NT2/D1 (cell line): ENCODE data around the gene RIPPLY1.

Experiments used
- DNase-seq: peaks from one replicate; pipeline ENCODE4 v3.0.0-alpha.2; 2011; ENCODE audit warnings: low read depth, low spot score
- H3K27me3 ChIP-seq: 2 replicates; pipeline ENCODE4 v1.6.0; 2011; ENCODE audit warnings: mild to moderate bottlenecking; ENCODE audit not compliant: insufficient read length, insufficient read depth
- H3K36me3 ChIP-seq: 2 replicates; pipeline ENCODE4 v1.6.1; 2011; ENCODE audit warnings: mild to moderate bottlenecking, low read length, mixed read lengths; ENCODE audit not compliant: insufficient read depth, insufficient read length
- H3K4me1 ChIP-seq: 2 replicates; pipeline ENCODE4 v1.5.1; 2011; ENCODE audit not compliant: insufficient read depth, insufficient read length
- H3K4me3 ChIP-seq: 2 replicates; pipeline ENCODE4 v1.5.1; 2011; ENCODE audit warnings: low read depth; ENCODE audit not compliant: insufficient read length
- H3K9ac ChIP-seq: 2 replicates; pipeline ENCODE4 v1.6.0; 2011; ENCODE audit warnings: low read depth; ENCODE audit not compliant: insufficient read length
- H3K9me3 ChIP-seq: 2 replicates; pipeline ENCODE4 v1.5.1; 2011; ENCODE audit warnings: mild to moderate bottlenecking, low read length; ENCODE audit not compliant: insufficient read depth
- SUZ12 ChIP-seq: IDR thresholded peaks from 2 replicates; pipeline ENCODE4 v1.6.1; 2011; ENCODE audit not compliant: insufficient read length, insufficient read depth; ENCODE audit errors: extremely low read depth
- YY1 ChIP-seq: IDR thresholded peaks from 2 replicates; pipeline ENCODE4 v1.6.1; 2011; ENCODE audit not compliant: insufficient read length, insufficient read depth
- ZNF274 ChIP-seq: IDR thresholded peaks from 2 replicates; pipeline ENCODE4 v1.6.1; 2011; ENCODE audit warnings: mild to moderate bottlenecking, low read depth, low read length

Gene RIPPLY1

DNA sequence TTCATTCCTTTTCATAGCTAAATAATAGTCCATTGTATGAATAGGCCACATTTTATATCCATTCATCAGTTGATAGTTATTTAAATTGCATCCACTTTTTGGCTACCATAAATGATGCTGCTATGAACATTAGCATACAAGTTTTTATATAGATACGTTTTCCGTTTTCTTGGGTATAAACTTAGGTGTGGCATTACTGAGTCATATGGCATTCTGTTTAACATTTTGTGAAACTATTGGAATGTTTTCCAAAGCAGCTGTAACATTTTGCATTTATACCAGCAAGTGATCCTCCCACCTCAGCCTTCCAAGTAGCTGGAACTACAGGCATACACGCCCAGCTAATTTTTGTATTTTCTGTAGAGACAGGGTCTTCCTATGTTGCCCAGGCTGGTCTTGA, 43.3 kb upstream of the RIPPLY1 start:
- Histone ChIP-seq H3K27me3 (no peaks in the 10 kb centered on the region), H3K9ac (no peak overlapping the region), H3K9me3 (no peaks in the 10 kb centered on the region), H3K4me1 (no peaks in the 10 kb centered on the region), H3K36me3 (peaks cover 19% of the 10 kb centered on the region), H3K4me3 (no peak overlapping the region)
- DNase-seq: no peak
- TF ChIP-seq SUZ12: no peak
- TF ChIP-seq ZNF274: no peak
- no peak for TF ChIP-seq YY1

DNA sequence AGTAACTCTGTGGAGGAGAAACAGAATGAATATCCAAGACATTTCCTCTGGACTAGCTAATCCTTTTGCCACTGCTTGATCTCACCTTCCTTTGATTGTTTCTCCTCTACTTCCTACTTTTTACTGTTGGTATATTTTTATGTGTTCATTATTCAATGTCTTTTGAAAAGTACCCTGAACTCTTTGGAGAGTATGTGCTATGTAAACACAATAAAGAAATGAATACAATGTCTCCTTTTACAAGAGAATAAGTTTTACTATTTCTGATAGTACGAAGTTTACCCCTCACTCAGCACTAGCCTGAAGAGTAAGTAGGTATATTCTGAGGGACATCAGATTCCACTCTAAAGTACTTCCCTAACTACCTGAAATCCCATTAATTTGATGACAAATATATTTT, 36.9 kb upstream of the RIPPLY1 start:
- no peak for DNase-seq
- no peak overlapping the region for H3K9ac ChIP-seq
- TF ChIP-seq YY1 (no peak), ZNF274 (no peak), SUZ12 (no peak)
- H3K9me3 ChIP-seq: no peaks in the 10 kb centered on the region
- H3K27me3 ChIP-seq: no peaks in the 10 kb centered on the region
- peaks cover 58% of the 10 kb centered on the region for H3K36me3 ChIP-seq
- H3K4me3 ChIP-seq: no peak overlapping the region
- H3K4me1 ChIP-seq: no peaks in the 10 kb centered on the region

DNA sequence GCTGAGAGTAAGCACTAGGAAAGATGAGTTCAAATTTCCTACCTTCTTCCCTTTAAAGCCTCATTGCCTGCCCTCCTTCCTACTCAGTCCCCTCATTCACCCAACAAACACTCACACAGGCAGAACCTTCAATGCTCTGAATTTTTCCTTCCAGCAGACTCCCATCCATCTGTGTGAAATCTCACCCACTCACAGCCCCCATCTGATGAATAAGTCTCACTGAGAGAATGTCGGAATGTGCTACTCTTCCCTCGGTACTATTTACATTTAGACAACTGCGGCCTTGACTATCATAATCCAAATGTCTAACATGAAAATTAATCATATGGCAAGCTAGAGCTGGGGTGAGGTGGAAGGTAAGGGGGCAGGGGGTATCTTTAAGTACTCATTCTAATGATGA, 36.4 kb upstream of the RIPPLY1 start:
- no peaks in the 10 kb centered on the region for H3K9me3 ChIP-seq
- H3K36me3 ChIP-seq: peaks cover 58% of the 10 kb centered on the region
- H3K9ac ChIP-seq: no peak overlapping the region
- no peaks in the 10 kb centered on the region for H3K4me1 ChIP-seq
- TF ChIP-seq YY1 (no peak), ZNF274 (no peak), SUZ12 (no peak)
- no peaks in the 10 kb centered on the region for H3K27me3 ChIP-seq
- H3K4me3 ChIP-seq: no peak overlapping the region
- DNase-seq: no peak

DNA sequence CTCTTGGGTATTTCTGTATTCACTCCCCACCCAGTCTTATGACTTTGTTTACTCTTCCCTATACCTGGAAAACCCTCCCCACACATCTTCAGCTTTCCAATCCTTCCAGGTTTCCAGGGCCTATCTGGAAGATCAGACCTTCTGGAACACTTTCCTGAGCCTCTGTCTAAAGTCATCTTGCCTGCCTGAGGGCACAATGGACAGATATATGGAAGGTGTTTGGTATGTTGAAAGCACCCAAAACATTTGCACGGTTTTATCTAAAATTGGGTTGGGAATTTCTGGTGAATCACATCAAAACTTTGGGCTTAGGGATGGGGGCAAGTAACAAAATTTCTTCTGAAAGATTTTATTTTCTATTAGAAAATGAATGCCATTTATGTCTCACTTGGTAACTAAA, 33.1 kb upstream of the RIPPLY1 start:
- H3K27me3 ChIP-seq: no peaks in the 10 kb centered on the region

DNA sequence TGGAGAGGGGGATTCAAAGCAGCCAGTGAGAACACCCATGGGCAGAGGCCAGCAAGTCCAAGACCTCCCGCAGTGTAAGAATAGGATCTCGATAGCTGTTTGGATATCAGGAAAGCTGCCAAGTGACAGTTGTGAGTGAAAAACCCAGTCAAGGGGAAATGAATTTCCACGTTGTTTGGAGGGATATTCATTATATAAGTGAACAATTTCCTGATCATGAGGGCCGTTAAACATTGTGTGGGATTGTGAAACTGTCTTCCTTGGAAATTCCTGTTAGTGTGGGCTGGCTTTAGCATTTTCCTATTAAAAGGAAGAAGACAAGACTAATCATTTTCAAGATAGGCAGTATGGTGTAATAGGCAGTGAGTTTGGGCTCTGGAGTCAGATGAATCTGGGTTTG, 32.0 kb upstream of the RIPPLY1 start:
- Histone ChIP-seq H3K4me1 (no peaks in the 10 kb centered on the region), H3K9me3 (no peaks in the 10 kb centered on the region), H3K9ac (no peak overlapping the region), H3K27me3 (no peaks in the 10 kb centered on the region), H3K4me3 (no peak overlapping the region), H3K36me3 (peaks cover 28% of the 10 kb centered on the region)
- TF ChIP-seq YY1 (no peak), ZNF274 (no peak), SUZ12 (no peak)
- DNase-seq: no peak

More for the DNA sequence above, 33.1 kb upstream of the RIPPLY1 start:
- Histone ChIP-seq H3K9me3 (no peaks in the 10 kb centered on the region), H3K9ac (no peak overlapping the region), H3K4me1 (no peaks in the 10 kb centered on the region), H3K4me3 (no peak overlapping the region), H3K36me3 (peaks cover 37% of the 10 kb centered on the region)
- no peak for DNase-seq
- TF ChIP-seq YY1 (no peak), ZNF274 (no peak), SUZ12 (no peak)

DNA sequence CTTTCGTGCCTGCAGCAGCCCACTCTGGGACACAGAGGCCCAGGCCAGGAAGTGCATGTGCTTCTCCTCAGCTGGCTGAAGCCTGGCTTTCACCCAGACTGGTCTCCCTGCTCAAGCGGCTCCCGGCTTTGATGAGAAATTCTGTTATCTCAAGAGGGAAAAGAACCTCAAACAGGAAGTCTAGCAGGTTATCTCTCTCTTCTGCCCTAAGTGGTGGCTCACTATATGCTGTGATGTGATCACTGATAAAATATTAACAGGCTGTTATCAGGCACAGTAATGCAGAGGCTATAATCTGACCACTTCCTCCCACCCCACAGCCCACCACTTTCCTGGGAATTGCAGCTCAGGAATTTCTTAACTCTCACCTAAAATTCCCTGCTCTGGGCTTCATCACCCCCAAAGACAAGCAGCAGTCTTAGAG, 30.4 kb upstream of the RIPPLY1 start:
- no peaks in the 10 kb centered on the region for H3K27me3 ChIP-seq
- DNase-seq: no peak
- peaks cover 13% of the 10 kb centered on the region for H3K36me3 ChIP-seq
- no peaks in the 10 kb centered on the region for H3K9me3 ChIP-seq
- no peaks in the 10 kb centered on the region for H3K4me1 ChIP-seq
- TF ChIP-seq YY1 (no peak), ZNF274 (no peak), SUZ12 (no peak)
- H3K4me3 ChIP-seq: no peak overlapping the region
- H3K9ac ChIP-seq: no peak overlapping the region

DNA sequence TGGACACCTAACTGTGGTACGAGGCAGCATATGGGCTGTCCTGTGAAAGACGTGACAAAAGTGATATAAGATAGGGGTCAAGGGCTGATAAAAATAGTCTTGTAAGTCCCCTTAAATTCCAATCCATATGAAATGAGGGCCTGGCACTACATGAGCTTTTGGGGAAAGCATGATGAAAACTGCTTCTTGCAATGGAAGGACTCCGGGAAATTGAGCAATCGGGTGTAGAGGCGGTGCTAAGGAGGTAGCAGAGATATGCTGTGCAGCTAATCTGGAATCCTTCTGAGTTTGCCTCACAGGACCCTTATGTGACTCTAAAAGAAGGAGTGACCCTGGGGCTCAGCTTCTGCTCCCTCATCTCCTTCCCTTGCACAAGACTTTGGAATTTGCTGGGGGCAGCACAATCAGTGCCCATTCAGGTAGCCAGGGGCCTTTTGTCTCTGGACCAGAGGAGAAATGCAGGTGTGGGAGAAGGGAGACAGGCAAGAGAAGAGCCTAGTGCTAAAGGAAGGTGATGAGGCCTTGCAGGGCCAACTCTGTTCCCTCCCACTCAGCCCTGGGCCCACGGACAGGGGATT, 29.9 kb upstream of the RIPPLY1 start:
- TF ChIP-seq SUZ12 (no peak), ZNF274 (no peak), YY1 (no peak)
- H3K27me3 ChIP-seq: no peaks in the 10 kb centered on the region
- peaks cover 11% of the 10 kb centered on the region for H3K36me3 ChIP-seq
- no peak overlapping the region for H3K9ac ChIP-seq
- no peaks in the 10 kb centered on the region for H3K9me3 ChIP-seq
- no peaks in the 10 kb centered on the region for H3K4me1 ChIP-seq
- no peak for DNase-seq
- no peak overlapping the region for H3K4me3 ChIP-seq

DNA sequence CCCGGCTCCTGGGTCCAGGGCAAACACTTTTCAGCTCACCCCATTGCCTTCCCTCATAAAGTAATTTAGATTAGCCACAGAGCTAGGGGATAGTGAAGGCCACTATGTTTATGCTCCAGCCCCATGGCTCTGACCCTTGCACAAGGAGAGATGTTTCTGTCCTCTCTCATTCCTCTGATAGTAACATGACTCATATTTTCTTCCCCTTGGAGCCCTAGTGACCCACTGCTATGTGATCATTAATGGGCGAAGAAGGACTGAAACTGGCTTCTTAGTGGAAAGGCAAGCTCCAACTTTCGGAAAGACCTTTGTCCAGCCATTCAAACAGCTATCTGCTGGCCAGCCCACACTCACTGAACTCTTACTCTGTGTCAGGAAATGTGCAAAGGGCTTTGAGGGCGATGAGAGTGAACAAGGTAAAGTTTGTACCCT, 29.4 kb upstream of the RIPPLY1 start:
- Histone ChIP-seq H3K4me1 (no peaks in the 10 kb centered on the region), H3K9me3 (no peaks in the 10 kb centered on the region), H3K4me3 (no peak overlapping the region), H3K9ac (no peak overlapping the region), H3K27me3 (no peaks in the 10 kb centered on the region), H3K36me3 (peaks cover 5% of the 10 kb centered on the region)
- no peak for TF ChIP-seq SUZ12
- TF ChIP-seq ZNF274: no peak
- no peak for TF ChIP-seq YY1
- no peak for DNase-seq
